Measurements from ENCODE around the gene CDKAL1. TPM values are rescaled to one million over a fixed set of nuclear protein-coding genes. Genes with fewer than 3 reads are reported as not detected.
"Not testable (repeated sequence)": the region's sequence is repeated elsewhere in the genome, so short reads cannot be mapped to it uniquely, and the experiment has no call there.

CDKAL1 gene
- total RNA-seq, 1 experiment from 2014 or later: 20.6 TPM

DNA sequence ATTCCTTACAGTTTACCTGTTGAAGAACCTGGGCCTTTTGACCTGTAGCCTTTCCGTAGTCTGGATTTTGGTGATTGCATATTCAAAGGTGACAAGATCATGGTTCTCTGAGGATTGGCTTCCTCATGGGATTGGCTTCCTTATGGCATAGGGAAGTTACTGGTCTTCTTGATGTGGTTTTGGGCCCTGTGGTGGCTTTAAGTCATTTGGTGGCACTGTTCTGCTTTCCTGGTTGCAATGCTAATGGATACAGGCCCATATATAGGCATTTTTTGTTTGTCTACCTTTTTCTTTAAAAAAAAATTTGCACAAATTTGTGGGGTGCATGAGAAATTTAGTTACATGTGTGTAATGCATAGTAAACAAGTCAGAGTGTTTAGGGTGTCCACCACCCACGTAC is 185.7 kb downstream of the CDKAL1 start:
- TF ChIP-seq NR1H2 (CRISPR knock-in tag; IDR thresholded peaks at IDR 0.05) (no peak), ETV6 (CRISPR knock-in tag; IDR thresholded peaks at IDR 0.05) (no peak), TEAD1 (CRISPR knock-in tag; IDR thresholded peaks at IDR 0.05) (no peak), ZNF423 (CRISPR knock-in tag; IDR thresholded peaks at IDR 0.05) (no peak), ZNF263 (CRISPR knock-in tag; IDR thresholded peaks at IDR 0.05; ENCODE audit: low read depth) (no peak), JUN (CRISPR knock-in tag; IDR thresholded peaks at IDR 0.05) (no peak), ELF4 (CRISPR knock-in tag; IDR thresholded peaks at IDR 0.05; ENCODE audit: low read depth) (no peak), ZNF317 (CRISPR knock-in tag; IDR thresholded peaks at IDR 0.05; ENCODE audit: borderline replicate concordance, low read depth) (no peak), GRHL2 (CRISPR knock-in tag; IDR thresholded peaks at IDR 0.05; ENCODE audit: insufficient replicate concordance, severe bottlenecking) (no peak), SP1 (CRISPR knock-in tag; conservative IDR thresholded peaks at IDR 0.05) (no peak), IRF2 (CRISPR knock-in tag; IDR thresholded peaks at IDR 0.05; ENCODE audit: borderline replicate concordance, low read depth) (no peak), ZBTB21 (CRISPR knock-in tag; IDR thresholded peaks at IDR 0.05; ENCODE audit: borderline replicate concordance) (no peak), TEAD4 (CRISPR knock-in tag; IDR thresholded peaks at IDR 0.05) (no peak), ZNF121 (CRISPR knock-in tag; IDR thresholded peaks at IDR 0.05) (no peak)
- TF ChIP-seq, protein P1, sequence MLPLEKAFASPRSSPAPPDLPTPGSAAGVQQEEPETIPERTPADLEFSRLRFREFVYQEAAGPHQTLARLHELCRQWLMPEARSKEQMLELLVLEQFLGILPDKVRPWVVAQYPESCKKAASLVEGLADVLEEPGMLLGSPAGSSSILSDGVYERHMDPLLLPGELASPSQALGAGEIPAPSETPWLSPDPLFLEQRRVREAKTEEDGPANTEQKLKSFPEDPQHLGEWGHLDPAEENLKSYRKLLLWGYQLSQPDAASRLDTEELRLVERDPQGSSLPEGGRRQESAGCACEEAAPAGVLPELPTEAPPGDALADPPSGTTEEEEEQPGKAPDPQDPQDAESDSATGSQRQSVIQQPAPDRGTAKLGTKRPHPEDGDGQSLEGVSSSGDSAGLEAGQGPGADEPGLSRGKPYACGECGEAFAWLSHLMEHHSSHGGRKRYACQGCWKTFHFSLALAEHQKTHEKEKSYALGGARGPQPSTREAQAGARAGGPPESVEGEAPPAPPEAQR (CRISPR knock-in tag; IDR thresholded peaks at IDR 0.05): no peak
- TF ChIP-seq, protein P2, sequence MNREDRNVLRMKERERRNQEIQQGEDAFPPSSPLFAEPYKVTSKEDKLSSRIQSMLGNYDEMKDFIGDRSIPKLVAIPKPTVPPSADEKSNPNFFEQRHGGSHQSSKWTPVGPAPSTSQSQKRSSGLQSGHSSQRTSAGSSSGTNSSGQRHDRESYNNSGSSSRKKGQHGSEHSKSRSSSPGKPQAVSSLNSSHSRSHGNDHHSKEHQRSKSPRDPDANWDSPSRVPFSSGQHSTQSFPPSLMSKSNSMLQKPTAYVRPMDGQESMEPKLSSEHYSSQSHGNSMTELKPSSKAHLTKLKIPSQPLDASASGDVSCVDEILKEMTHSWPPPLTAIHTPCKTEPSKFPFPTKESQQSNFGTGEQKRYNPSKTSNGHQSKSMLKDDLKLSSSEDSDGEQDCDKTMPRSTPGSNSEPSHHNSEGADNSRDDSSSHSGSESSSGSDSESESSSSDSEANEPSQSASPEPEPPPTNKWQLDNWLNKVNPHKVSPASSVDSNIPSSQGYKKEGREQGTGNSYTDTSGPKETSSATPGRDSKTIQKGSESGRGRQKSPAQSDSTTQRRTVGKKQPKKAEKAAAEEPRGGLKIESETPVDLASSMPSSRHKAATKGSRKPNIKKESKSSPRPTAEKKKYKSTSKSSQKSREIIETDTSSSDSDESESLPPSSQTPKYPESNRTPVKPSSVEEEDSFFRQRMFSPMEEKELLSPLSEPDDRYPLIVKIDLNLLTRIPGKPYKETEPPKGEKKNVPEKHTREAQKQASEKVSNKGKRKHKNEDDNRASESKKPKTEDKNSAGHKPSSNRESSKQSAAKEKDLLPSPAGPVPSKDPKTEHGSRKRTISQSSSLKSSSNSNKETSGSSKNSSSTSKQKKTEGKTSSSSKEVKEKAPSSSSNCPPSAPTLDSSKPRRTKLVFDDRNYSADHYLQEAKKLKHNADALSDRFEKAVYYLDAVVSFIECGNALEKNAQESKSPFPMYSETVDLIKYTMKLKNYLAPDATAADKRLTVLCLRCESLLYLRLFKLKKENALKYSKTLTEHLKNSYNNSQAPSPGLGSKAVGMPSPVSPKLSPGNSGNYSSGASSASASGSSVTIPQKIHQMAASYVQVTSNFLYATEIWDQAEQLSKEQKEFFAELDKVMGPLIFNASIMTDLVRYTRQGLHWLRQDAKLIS (CRISPR knock-in tag; IDR thresholded peaks at IDR 0.05; ENCODE audit: borderline replicate concordance): no peak
- TF ChIP-seq, protein P3, sequence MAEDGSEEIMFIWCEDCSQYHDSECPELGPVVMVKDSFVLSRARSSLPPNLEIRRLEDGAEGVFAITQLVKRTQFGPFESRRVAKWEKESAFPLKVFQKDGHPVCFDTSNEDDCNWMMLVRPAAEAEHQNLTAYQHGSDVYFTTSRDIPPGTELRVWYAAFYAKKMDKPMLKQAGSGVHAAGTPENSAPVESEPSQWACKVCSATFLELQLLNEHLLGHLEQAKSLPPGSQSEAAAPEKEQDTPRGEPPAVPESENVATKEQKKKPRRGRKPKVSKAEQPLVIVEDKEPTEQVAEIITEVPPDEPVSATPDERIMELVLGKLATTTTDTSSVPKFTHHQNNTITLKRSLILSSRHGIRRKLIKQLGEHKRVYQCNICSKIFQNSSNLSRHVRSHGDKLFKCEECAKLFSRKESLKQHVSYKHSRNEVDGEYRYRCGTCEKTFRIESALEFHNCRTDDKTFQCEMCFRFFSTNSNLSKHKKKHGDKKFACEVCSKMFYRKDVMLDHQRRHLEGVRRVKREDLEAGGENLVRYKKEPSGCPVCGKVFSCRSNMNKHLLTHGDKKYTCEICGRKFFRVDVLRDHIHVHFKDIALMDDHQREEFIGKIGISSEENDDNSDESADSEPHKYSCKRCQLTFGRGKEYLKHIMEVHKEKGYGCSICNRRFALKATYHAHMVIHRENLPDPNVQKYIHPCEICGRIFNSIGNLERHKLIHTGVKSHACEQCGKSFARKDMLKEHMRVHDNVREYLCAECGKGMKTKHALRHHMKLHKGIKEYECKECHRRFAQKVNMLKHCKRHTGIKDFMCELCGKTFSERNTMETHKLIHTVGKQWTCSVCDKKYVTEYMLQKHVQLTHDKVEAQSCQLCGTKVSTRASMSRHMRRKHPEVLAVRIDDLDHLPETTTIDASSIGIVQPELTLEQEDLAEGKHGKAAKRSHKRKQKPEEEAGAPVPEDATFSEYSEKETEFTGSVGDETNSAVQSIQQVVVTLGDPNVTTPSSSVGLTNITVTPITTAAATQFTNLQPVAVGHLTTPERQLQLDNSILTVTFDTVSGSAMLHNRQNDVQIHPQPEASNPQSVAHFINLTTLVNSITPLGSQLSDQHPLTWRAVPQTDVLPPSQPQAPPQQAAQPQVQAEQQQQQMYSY (CRISPR knock-in tag; IDR thresholded peaks at IDR 0.05): no peak
- TF ChIP-seq, protein P4, sequence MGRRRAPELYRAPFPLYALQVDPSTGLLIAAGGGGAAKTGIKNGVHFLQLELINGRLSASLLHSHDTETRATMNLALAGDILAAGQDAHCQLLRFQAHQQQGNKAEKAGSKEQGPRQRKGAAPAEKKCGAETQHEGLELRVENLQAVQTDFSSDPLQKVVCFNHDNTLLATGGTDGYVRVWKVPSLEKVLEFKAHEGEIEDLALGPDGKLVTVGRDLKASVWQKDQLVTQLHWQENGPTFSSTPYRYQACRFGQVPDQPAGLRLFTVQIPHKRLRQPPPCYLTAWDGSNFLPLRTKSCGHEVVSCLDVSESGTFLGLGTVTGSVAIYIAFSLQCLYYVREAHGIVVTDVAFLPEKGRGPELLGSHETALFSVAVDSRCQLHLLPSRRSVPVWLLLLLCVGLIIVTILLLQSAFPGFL (CRISPR knock-in tag; IDR thresholded peaks at IDR 0.05; ENCODE audit: borderline replicate concordance): no peak
- TF ChIP-seq, protein P5, sequence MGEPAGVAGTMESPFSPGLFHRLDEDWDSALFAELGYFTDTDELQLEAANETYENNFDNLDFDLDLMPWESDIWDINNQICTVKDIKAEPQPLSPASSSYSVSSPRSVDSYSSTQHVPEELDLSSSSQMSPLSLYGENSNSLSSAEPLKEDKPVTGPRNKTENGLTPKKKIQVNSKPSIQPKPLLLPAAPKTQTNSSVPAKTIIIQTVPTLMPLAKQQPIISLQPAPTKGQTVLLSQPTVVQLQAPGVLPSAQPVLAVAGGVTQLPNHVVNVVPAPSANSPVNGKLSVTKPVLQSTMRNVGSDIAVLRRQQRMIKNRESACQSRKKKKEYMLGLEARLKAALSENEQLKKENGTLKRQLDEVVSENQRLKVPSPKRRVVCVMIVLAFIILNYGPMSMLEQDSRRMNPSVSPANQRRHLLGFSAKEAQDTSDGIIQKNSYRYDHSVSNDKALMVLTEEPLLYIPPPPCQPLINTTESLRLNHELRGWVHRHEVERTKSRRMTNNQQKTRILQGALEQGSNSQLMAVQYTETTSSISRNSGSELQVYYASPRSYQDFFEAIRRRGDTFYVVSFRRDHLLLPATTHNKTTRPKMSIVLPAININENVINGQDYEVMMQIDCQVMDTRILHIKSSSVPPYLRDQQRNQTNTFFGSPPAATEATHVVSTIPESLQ (CRISPR knock-in tag; IDR thresholded peaks at IDR 0.05): no peak
- ATAC-seq (no peak), DNase-seq (ENCODE audit: low spot score) (no peak)
- peaks cover 37% of the 10 kb centered on the region for H3K4me1 Mint-ChIP-seq
- H3K9me3 Mint-ChIP-seq: no peaks in the 10 kb centered on the region
- ChIA-PET CTCF (no interaction called here), POLR2A (no interaction called here)
- no peak overlapping the region; the same call in 1 of the 2 replicates for H3K27ac Mint-ChIP-seq
- H3K4me3 Mint-ChIP-seq: no peak overlapping the region
- H3K27me3 Mint-ChIP-seq (ENCODE audit: low read depth): no peaks in the 10 kb centered on the region
- H3K36me3 Mint-ChIP-seq: peaks cover 2% of the 10 kb centered on the region; the same call in 1 of the 2 replicates

DNA sequence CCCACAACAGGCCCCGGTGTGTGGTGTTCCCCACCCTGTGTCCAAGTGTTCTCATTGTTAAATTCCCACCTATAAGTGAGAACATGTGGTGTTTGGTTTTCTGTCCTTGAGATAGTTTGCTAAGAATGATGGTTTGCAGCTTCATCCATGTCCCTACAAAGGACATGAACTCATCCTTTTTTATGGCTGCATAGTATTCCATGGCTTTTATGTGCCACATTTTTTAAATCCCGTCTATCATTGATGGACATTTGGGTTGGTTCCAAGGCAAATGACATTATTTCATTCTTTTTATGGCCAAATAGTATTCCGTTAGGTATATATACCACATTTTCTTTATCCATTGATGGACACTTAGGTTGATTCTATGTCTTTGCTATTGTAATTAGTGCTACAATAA is 186.9 kb downstream of the CDKAL1 start:
- H3K9me3 Mint-ChIP-seq; H3K4me3 Mint-ChIP-seq; DNase-seq (ENCODE audit: low spot score); POLR2A ChIA-PET; H3K36me3 Mint-ChIP-seq; ATAC-seq; H3K27me3 Mint-ChIP-seq (ENCODE audit: low read depth); H3K27ac Mint-ChIP-seq; CTCF ChIA-PET: not testable (repeated sequence)
- H3K4me1 Mint-ChIP-seq: peaks cover 43% of the 10 kb centered on the region
